HG02642 (cell line): ENCODE results near the gene AQP5.

Experiments used
- ATAC-seq: cut with Tn5 transposase; IDR thresholded peaks from one replicate; pipeline ENCODE4 v1.9.1; 2021; ENCODE audit warnings: mild to moderate bottlenecking; ENCODE audit not compliant: unreplicated experiment, poor library complexity

AQP5 gene

DNA sequence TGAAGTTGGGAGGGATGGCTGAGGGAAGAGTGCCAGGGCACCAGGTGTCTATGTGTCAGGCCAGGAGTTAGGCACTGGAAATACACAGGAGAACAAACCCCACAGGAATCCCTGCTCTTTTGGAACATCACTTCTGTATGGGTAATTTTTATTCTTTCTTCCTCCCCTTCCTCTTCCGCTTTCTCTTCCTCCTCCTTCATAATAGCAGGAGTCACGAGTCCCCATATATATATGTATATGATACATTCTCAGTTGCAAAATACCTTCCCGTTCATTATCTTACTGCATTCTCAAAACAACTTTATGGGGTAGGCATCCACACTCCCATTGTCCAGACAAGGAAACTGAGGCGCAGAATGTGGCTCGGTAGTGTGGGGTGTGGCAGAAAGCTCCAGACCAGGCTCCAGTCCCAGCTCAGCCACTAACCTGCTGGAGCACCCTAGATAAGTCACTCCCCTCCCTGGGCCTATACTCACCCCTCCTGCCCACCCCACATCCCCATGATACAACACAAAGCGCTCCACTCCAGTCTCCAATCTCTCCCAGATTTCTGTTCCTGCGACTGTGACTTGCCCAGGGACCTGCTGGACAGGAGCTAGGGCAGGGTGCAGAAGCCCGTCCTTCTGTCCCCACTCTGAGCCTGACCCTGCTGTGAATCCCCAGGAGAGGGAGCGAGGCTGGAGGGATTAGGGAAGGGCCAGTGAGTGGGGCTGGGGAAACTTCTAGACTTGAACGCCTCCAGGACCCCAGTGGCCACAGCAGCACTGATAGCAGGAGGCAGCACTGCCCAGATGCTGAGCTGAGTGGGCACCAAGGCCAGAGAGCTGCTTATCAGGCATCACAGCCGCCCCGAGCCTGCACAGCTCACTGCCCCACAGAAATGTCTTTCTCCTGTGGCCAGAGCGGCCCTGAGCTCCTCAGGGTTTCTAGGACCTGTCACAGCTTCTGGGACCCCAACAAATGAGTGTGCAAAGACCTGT, 12.5 kb upstream of the AQP5 start:
- no peak for ATAC-seq

GRCh38 chr12:49949866-49950265, 11.8 kb upstream of the AQP5 start:
- ATAC-seq, result no peak

DNA sequence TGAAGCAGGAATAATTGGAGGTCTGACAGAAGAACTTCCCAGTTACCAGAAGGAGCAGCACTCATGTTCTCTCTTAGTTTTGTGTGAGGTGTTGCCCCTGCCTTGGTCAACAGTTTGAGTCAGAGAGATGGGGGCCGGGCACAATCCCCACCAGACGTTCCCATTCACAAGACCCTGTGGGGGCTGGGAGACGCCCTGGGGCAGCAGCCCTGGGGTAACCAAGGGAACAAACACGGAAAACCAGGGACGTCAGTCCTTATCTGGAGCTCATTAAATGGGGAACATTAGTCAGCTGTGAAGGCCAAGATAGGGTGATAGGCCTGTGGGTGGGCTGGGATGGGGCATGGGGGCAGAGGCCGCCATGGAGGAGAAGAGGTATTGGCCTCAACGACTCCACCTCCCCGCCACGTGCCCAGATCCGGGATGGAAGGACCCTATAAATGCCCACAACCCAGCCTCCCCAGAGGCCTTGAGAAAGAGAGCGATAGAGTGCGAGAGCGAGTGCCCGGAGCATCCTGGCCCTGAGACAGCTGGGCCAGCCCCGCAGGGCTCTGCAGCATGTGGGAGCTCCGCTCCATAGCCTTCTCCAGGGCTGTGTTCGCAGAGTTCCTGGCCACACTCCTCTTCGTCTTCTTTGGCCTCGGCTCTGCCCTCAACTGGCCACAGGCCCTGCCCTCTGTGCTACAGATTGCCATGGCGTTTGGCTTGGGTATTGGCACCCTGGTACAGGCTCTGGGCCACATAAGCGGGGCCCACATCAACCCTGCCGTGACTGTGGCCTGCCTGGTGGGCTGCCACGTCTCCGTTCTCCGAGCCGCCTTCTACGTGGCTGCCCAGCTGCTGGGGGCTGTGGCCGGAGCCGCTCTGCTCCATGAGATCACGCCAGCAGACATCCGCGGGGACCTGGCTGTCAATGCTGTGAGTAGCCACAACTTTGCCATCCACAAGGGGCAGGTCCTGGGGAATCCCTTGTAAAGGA, 11.1 kb upstream of the AQP5 start, which contains the start of gene AQP2:
Gene AQP2, plus strand, starts transcription at position 465 of the 979 bp plus-strand sequence. Its CDS starts 94 bp downstream, at position 559.
- no peak for ATAC-seq

DNA sequence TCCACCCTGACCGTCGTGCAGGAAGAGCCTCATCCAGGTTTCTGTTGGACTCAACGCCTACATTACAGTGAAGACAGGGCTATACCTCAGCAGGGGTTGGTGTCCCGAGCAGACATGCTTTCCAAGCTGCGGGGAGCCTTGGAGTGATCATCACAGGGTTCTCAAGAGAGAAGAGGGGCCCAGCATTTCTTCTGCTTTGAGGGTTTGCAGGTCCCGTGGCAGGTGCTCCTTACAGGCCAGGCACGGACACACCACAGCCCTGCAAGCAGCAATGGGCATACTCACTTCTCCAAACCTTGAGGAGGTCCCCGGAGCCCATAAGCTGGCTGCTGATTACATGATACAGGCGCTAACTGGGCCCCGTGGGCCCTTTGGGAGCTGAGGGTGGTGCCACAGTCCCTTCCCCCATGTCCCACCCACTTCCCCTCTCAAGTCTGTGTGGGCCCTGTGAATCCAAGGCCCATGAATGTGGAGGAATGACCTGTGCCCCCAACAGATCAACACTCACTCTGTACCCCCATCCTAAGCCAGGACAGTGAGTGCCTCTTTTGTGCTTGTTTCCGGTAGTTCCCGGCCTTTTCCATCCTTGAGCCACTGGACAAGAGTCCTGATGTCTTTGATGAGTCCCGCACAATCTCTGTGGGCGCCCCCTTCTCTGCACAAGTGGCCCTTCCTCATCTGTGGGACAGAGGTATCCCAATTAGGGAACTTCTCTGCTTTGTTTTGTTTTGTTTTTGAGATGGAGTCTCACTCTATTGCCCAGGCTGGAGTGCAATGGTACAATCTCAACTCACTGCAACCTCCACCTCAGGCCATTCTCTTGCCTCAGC, 10.0 kb upstream of the AQP5 start:
- ATAC-seq, result no peak

- no peak for ATAC-seq
Observed at GRCh38 chr12:49952391-49953055, 9.1 kb upstream of the AQP5 start.

GRCh38 chr12:49953151-49953550, 8.5 kb upstream of the AQP5 start:
- no peak for ATAC-seq

DNA sequence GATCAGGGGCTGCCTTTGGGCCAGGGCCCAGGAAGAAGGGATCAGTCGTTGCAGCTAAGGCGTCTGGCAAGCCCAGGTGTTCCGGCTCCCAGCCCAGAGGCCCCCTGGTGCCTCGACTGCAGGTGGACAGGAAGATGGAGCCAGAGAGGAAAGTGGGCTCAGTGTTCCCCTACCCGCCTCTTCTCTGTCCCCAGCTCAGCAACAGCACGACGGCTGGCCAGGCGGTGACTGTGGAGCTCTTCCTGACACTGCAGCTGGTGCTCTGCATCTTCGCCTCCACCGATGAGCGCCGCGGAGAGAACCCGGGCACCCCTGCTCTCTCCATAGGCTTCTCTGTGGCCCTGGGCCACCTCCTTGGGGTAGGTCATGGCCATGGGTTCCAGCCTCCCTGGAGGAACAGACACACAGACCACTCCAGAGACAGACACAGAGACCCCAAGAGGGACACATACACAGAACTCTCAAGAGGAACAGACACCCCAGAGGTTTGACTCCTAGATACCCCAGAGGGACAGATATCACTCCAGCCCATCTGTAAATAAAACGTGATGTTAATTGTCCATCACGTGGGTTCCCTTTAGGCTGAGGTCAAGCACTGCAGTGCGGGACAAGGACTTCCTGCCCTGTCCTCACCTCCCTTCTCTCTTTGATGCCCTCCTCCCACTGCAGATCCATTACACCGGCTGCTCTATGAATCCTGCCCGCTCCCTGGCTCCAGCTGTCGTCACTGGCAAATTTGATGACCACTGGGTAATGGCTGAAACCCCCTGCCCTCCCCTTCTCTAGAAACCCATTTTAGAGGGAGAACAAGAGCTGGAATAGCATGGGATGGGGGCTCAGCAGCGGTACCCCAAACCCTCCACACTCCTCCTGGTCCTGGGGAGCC, 7.5 kb upstream of the AQP5 start:
- ATAC-seq, result no peak

DNA sequence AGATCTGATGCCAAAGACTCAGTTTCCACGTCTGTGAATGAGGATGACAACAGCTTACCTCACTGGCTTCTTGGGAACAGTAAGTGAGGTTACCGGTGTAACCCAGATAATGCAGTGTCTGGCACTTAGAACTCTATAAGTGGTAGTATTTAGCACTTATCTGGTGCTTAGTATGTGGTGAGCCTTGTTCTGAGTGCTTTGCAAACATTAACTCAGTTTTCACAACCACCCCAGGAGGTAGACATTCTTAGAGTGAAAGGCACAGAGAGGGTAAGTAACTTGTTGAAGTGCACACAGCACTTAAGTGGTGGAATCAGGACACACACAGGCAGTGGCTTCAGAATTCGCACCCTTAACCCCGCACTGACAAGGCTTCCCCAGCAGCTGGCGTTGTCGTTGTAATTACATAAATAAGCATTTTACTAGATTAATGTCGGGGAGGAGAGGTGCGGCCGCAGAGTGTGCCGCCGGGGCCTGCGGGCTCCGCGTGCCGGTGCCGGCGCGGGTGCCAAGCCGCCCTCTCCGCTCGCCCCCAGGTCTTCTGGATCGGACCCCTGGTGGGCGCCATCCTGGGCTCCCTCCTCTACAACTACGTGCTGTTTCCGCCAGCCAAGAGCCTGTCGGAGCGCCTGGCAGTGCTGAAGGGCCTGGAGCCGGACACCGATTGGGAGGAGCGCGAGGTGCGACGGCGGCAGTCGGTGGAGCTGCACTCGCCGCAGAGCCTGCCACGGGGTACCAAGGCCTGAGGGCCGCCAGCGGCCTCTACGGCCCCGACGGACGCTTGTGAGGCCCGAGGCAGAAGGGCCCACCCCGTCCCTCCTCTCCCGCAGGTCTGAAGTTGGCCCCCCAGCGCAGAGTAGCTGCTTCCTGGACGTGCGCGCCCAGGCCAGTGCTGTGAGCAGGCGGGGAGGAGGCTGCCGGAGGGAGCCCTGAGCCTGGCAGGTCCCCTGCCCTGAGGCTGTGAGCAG, 6.5 kb upstream of the AQP5 start:
- no peak for ATAC-seq

DNA sequence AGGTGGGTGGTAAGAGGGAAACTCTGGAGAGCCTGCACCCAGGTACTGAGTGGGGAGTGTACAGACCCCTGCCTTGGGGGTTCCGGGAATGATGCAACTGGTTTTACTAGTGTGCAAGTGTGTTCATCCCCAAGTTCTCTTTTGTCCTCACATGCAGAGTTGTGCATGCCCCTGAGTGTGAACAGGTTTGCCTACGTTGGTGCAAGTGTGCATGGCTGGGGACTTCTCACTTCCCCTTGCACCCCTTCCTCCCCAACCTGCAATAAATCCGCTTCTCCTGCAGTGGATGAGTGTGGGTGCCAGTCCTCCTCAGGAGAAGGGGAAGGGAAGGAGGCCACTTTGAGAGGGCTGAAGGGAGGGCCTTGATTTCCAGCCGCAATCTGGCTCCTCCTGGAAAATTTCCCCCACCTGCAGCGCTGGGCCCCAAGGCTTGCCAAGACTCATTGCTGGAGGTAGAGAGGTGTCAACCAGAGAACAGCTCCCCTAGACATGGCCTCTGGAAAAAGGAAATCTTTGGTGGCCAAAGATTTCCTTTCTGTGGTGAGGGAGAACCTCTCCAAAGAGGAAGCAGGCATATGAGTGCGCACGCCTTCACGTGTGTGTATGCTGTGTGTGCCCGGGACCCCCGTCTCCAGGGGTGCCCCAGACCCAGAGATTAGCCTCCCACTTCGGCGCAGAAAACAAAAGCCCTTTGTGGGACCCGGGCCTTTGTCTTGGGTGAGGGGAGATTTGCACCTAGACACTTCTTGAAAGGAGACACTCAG, 5.6 kb upstream of the AQP5 start:
- ATAC-seq, result no peak

DNA sequence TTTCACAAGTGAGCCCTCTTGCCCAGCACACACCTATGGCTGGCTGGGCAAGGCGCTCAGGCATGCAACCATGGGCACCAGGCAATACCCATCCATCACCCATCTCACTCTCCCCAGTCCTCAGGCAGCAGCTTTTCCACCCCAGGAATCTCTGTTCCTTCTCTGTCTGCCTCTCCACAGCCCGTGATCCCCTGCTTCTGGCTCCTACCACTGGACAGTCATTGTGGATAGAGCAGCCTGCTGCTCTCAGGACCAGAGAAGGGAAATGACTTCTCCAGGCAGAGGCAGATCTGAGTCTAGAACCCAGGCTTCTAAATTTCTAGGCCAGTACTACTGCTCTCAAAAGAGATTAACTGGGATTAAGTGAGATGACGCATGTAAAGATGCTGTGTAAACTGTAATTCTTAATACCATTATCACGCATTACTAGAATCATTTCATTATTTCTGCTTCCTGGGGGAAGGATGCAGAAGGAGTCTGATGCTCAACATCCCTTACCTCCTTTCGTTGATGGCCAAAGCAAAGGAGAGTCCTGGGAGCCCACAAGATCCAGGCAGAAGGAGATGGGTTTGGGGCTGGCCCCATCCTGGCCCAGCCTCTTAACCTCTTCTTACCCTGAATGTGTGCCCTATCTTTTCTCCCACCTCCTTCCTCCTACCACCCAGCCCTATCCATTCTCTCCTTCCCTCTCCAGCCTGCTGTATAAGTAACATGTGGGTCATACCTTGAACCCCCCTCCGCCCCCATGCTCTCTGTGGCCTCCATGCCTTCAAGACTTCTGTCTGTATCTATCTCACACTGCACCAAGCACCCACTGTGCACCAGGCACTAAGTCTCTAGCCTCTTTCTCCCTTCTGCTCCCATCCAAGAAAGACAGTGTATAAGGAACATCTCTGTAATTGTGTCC, 4.8 kb upstream of the AQP5 start:
- ATAC-seq, result no peak

DNA sequence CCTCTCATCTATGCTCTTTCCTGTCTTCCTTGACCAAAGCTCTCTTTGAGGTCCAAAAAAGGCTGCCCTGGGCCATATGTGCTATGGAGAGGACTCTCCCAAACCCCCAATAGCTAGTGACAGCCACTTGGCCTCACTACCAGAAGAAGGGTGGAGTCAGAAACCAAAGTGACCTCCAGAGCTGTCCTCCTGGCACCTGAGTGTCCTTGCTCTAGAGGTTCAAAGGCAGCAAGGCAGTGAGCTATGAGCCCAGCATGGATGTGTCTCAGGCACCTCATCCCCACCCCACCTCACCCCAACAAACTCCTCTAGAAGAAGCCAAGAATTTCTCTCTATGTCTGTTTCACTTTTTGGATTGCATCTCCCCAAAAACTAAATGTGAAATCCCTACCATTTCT, 4.1 kb upstream of the AQP5 start:
- no peak for ATAC-seq

DNA sequence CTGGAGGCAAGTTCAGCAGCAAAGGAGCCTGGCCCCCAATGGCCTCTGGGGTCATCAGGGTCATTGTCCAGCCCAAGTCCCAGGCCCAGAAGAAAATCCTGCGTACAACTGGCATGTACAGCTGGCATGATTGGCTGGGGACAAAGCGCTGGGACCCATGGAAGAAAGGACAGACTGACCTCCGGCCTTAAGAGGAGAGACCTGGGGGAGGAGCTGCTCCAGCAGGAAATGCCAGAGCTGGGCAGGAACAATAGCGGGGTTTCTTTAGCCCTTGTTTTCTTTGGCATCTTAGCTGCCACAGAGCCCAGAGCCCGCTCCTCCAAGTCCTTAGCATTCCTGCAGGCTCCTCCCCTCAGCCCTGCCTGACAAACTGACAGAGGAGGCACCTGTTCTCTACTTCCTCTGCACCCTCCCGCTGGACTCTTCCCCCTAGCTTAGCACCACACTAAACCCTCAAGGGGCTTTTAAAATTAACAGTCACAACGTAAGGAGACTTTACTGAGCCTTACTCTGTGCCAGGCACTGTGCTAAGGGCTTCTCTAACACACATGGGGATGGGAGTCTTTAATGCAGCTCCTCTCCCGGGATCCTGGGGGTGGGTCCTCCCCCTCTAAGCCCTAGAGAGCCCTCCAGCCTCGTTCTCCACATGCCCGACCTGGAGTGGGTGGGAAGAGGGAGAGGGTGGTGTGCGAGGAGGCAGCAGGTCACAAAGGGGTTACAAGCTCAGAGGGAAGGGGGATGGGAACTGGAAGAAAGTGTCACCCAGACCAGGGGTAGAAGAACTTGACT, 1.8 kb upstream of the AQP5 start:
- ATAC-seq, result no peak

GRCh38 chr12:49960474-49961110, 1.1 kb upstream of the AQP5 start:
- ATAC-seq, result no peak

DNA sequence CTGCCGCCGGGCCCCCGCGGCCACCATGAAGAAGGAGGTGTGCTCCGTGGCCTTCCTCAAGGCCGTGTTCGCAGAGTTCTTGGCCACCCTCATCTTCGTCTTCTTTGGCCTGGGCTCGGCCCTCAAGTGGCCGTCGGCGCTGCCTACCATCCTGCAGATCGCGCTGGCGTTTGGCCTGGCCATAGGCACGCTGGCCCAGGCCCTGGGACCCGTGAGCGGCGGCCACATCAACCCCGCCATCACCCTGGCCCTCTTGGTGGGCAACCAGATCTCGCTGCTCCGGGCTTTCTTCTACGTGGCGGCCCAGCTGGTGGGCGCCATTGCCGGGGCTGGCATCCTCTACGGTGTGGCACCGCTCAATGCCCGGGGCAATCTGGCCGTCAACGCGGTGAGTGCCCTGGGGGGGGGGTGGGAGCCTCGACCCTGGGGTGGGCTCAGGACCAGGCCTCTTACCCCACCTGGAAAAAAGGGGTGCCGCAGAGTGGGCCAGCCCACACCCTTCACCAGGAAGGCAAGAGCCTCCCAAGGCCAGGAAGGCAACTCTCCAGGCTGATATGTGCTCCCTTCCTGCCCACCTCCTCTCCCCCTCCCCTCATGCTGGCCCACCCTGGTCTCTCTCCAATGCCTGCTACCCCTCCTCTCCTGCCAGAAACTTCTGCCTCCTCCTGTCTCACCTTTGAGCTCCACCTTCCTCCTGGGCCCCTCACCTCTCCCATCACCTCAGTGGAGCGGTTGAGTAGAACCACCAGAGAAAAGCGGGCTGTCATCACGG, 507 bp downstream of the AQP5 start:
- no peak for ATAC-seq
